DMS114 treated with DMSO at 0.1 percent for 48 hours (cell line): ENCODE measurements around the gene FNDC10.
"Not testable (repeated sequence)": the region's sequence is repeated elsewhere in the genome, so short reads cannot be mapped to it uniquely, and the experiment has no call there.

ENCODE experiments used
- DNase-seq: peaks from one replicate; lab custom pipeline; 2025; ENCODE audit not compliant: unreplicated experiment; lab: John Stamatoyannopoulos, UW

The FNDC10 gene

GRCh38 chr1:1599935-1600860, at the start of gene FNDC10:
Gene FNDC10, minus strand, starts transcription at chr1:1600135. Its CDS starts 120 bp downstream, at chr1:1600015.
- no peak for DNase-seq

- not testable (repeated sequence) for DNase-seq
Measured at GRCh38 chr1:1648265-1648664, 48.3 kb upstream of the FNDC10 start.

- DNase-seq = not testable (repeated sequence)
Measured at GRCh38 chr1:1647567-1648241, 47.8 kb upstream of the FNDC10 start.

- DNase-seq = not testable (repeated sequence)
Measured at GRCh38 chr1:1646326-1646725, 46.4 kb upstream of the FNDC10 start.

GRCh38 chr1:1640711-1641461, 41.0 kb upstream of the FNDC10 start:
- not testable (repeated sequence) for DNase-seq

GRCh38 chr1:1640081-1640480, 40.1 kb upstream of the FNDC10 start:
- DNase-seq = not testable (repeated sequence)

GRCh38 chr1:1639368-1639767, 39.4 kb upstream of the FNDC10 start:
- not testable (repeated sequence) for DNase-seq

- not testable (repeated sequence) for DNase-seq
Measured at GRCh38 chr1:1638528-1638927, 38.6 kb upstream of the FNDC10 start.

- DNase-seq = not testable (repeated sequence)
Measured at GRCh38 chr1:1637479-1637875, 37.5 kb upstream of the FNDC10 start.

- DNase-seq = not testable (repeated sequence)
Measured at GRCh38 chr1:1636621-1637478, 36.9 kb upstream of the FNDC10 start.

GRCh38 chr1:1634613-1635012, 34.7 kb upstream of the FNDC10 start:
- not testable (repeated sequence) for DNase-seq

GRCh38 chr1:1633409-1633808, 33.5 kb upstream of the FNDC10 start:
- not testable (repeated sequence) for DNase-seq

- no peak for DNase-seq
Measured at GRCh38 chr1:1631782-1632420, 32.0 kb upstream of the FNDC10 start, which contains the start of gene MMP23B. Gene MMP23B, plus strand, starts transcription at chr1:1632173. Its CDS starts 46 bp downstream, at chr1:1632219.

- DNase-seq = no peak
Measured at GRCh38 chr1:1630965-1631781, 31.2 kb upstream of the FNDC10 start.

GRCh38 chr1:1630191-1630964, 30.4 kb upstream of the FNDC10 start:
- no peak for DNase-seq

- no peak for DNase-seq
Measured at GRCh38 chr1:1629430-1630190, 29.7 kb upstream of the FNDC10 start.

- DNase-seq = no peak
Measured at GRCh38 chr1:1628754-1629429, 29.0 kb upstream of the FNDC10 start.
